LoVo (cell line): ENCODE data around the gene R3HDM4.
"Not testable (repeated sequence)": the region's sequence is repeated elsewhere in the genome, so short reads cannot be mapped to it uniquely, and the experiment has no call there.

Source experiments
- DNase-seq: peaks from one replicate; pipeline ENCODE4 v3.0.0-alpha.2; 2016; ENCODE audit warnings: low spot score

Gene R3HDM4

GRCh38 chr19:913080-913748 lies at the start of gene R3HDM4:
Gene R3HDM4 (minus strand): TSS chr19:913219. CDS start chr19:913157, 62 bp downstream.
- peak; percentile 72 for DNase-seq

GRCh38 chr19:961866-962620 lies 49.0 kb upstream of the R3HDM4 start:
- DNase-seq, result no peak

DNA sequence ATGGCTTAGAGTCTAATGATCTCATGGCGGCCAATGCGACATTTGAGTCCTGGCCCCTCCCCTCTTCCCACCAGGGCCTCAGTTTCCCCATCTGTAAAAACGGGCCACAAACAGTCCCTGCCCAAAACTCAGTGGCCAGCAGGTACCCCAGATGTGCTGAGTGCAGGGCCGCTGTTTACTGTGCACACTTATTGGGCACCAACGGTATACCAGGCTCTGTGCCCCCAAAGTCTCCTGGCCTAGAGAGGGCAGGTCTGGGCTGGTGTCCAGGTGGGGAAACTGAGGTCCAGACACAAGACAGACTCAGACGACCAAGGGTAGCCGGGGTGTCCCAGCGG lies 47.6 kb upstream of the R3HDM4 start:
- DNase-seq, result no peak

DNA sequence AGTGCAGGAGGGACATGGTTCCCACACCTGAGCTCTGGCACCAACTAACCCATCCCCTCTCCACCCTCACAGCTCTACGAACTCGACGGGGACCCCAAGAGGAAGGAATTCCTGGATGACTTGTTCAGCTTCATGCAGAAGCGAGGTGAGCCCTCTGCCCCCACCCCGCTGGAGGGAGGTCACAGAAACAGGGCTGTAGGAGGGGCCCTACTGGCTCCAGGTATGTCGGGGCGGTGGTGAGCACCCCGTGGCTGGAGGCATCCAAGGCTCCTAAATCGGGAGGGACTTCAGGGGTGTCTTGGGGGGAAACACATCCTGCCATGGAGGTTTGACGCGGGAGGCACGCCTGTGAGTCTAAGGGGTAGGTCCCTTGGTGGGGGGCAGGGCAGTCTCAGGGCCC lies 47.0 kb upstream of the R3HDM4 start:
- no peak for DNase-seq

GRCh38 chr19:958967-959855 lies 46.2 kb upstream of the R3HDM4 start:
- no peak for DNase-seq

DNA sequence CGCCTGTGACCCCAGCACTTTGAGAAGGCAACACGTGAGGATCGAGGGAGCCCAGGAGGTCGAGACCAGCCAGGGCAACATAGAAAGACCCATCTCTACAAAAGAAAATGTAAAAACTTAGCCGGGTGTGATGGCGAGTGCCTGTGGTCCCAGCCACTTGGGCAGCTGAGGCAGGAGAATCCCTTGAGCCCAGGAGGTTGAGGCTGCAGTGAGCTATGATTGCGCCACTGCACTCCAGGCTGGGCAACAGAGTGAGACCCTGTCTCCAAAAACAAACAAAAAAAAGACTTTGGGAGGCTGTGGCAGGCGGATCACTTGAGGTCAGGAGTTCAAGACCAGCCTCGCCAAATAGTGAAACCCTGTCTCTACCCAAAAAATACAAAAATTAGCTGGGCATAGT lies 44.6 kb upstream of the R3HDM4 start:
- not testable (repeated sequence) for DNase-seq

GRCh38 chr19:956766-957440 lies 43.9 kb upstream of the R3HDM4 start:
- DNase-seq, result no peak

- DNase-seq, result no peak
These were observed 43.1 kb upstream of the R3HDM4 start for GRCh38 chr19:955803-956765.

DNA sequence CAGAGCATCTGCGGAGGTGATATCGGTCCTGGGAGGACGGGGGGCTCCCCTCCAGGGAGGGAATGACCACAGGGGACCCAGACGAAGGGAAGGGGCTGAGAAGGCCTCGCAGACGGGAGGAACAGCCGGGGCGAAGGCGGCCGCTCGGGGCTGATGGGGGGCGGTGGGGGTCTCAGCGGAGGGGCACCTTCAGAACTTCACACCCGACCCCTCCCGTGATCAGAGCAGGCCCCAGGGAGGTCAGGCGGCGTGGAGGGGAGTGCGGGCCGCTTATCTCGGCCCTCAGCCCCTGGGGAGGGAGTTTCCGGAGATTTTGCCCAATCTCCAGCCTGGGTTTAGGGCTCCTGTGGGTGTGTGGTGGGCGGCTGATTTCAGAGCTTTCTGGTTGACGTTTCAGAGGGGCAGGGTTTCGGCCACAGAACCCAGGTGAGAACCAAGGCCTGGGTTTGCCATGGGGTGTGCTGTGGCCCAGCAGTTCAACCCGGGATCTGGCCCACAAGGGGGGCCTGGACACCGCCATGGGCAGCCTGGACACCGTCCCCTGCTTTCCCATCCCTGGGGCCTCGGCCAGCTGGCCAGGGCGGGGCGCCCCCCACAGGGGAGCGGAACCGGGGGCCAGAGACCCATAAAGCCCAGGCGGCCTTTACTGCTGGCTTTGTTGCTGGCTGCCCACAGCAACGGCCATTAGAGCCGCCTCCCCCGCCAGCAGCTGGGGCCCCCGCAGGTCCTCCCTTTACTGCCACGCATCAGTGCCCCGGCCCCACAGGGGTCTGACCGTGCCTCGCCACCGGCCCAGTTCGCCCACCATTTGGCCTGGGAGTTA lies 41.9 kb upstream of the R3HDM4 start:
- DNase-seq, result no peak

DNA sequence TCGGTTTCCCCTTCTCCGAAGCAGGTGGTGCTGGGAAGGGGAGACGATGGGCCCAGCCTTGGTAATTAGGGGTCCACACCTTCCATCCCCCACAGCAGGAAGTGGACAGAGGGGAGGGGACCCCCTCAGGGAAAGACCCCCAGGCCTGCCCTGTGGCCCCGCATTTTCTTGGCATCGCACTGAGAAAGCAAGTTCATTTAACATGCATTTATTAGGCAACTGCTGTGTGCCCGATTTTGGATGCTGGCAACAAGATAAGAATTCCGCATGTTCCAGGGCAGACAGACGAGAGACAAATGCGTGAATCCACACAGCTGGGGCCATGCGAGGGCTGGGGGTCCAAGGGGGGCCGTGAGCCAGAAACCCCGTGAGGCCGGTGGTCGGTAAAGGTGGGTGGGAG lies 41.3 kb upstream of the R3HDM4 start:
- DNase-seq, result no peak

- DNase-seq, result no peak
These were observed 40.6 kb upstream of the R3HDM4 start for GRCh38 chr19:953445-954271.

DNA sequence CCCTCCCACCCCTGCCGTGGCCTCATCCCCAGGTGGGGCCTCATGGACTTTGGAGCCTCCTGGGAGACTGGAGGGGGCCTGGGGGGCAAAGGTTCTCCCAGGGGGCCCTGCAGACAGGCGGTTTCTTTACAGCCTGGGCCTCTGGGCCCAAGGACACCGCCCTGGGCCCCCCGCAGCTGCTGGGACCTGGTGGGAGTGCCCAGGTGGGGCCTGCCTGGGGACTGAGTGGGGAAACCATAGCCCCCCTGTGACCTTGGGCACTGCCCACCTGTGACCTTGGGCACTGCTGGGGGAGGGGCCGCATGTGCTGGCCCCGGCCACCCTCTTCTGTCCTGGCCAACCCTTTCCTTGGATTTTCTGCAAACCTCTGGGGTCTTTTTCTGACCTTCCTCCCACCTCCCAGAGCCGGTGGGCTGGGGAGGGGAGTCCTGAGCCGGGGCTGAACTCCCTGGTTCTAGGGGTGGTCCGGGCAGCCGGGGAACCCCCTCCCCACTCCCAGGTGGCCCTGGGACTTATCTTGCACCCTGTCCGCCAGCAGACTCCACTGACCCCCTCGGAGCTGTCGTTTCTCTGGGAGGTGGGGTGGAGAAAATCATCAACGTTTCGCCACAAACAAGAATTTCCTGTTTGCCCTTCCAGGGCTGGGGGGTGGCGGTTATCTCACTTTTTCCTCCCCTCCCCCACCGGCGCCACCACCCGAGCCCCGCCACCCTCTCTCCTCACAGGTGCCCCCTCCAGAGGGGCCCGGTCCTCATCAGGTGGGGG lies 39.8 kb upstream of the R3HDM4 start:
- no peak for DNase-seq

GRCh38 chr19:952049-952679 lies 39.1 kb upstream of the R3HDM4 start:
- no peak for DNase-seq

DNA sequence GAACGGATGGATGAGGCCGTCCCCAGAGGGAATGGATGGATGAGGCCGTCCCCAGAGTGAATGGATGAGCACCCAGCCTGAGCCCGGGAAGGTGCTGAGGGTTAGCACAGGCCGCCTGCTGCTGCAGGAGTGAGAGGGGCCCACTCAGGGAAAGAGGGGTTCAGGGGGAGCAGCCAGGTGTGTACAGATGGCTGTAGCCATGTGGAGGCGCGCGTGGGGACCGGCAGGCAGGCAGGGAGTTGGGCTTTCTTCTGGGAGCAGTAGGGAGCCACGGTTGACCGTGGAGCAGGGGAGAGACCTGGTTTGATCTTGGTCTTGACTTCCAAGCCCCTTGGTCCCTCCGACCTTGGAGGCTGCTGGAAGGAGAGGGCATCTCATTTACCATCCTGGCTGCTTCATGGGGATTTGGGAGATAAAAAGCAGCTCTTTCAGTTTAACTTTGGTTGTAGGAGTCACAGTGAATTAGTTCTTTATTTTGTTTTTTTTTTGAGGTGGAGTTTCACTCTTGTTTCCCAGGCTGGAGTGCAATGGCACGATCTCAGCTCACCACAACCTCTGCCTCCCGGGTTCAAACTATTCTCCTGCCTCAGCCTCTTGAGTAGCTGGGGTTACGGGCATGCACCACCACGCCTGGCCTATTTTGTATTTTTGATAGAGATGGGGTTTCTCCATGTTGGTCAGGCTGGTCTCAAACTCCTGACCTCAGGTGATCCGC lies 37.5 kb upstream of the R3HDM4 start:
- no peak for DNase-seq

GRCh38 chr19:948842-949496 lies 36.0 kb upstream of the R3HDM4 start:
- DNase-seq, result no peak

- no peak for DNase-seq
These were observed 34.9 kb upstream of the R3HDM4 start for GRCh38 chr19:947707-948539.
